GM12865 (cell line): ENCODE results near the gene BBS12.
A peak's percentile ranks its signal among the peaks of the same experiment; 100 is the strongest.

Source experiments
- DNase-seq: peaks from one replicate; pipeline ENCODE4 v3.0.0; 2010; ENCODE audit warnings: low read depth
- H3K4me3 ChIP-seq: 2 replicates; pipeline ENCODE4 v1.5.1; 2011; ENCODE audit warnings: mild to moderate bottlenecking, low read depth, low read length, control low read depth
- CTCF ChIP-seq: IDR thresholded peaks from 2 replicates; pipeline ENCODE4 v1.5.1; 2011; ENCODE audit warnings: low read length, control low read depth, low read depth, inconsistent platforms; ENCODE audit not compliant: insufficient read depth; ENCODE audit errors: missing control alignments

Gene BBS12

GRCh38 chr4:122710434-122711308, 21.8 kb upstream of the BBS12 start:
- DNase-seq: peak; percentile 64
- no peak overlapping the region for H3K4me3 ChIP-seq
- TF ChIP-seq CTCF: no peak

DNA sequence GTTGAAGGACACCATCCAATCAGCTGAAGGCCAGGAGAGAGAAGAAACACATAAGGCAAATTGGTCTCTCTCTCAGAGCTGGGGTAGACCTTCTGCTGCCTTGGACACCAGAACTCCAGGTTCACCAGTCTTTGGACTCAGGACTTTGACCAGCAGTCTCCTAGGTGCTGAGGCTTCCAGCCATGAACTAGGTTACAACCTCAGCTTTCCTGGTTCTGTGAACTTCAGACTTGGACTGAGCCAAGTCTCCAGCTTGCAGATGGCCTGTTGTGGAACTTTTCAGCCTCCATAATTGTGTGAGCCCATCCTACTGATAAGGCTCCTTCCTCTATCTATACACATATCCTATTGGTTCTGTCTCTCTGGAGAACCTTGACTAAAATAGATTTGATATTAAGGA, 20.6 kb upstream of the BBS12 start:
- no peak for DNase-seq
- no peak overlapping the region for H3K4me3 ChIP-seq

GRCh38 chr4:122712782-122713181, 19.7 kb upstream of the BBS12 start:
- TF ChIP-seq CTCF: no peak
- H3K4me3 ChIP-seq: no peak overlapping the region
- DNase-seq: no peak

More for the DNA sequence above, 20.6 kb upstream of the BBS12 start:
- no peak for TF ChIP-seq CTCF

GRCh38 chr4:122715221-122715620, 17.3 kb upstream of the BBS12 start:
- no peak overlapping the region for H3K4me3 ChIP-seq
- no peak for TF ChIP-seq CTCF
- no peak for DNase-seq

- peak; percentile 75 for DNase-seq
- TF ChIP-seq CTCF: peak; percentile 89
- H3K4me3 ChIP-seq: no peak overlapping the region
Measured at GRCh38 chr4:122716825-122717448, 15.6 kb upstream of the BBS12 start.

DNA sequence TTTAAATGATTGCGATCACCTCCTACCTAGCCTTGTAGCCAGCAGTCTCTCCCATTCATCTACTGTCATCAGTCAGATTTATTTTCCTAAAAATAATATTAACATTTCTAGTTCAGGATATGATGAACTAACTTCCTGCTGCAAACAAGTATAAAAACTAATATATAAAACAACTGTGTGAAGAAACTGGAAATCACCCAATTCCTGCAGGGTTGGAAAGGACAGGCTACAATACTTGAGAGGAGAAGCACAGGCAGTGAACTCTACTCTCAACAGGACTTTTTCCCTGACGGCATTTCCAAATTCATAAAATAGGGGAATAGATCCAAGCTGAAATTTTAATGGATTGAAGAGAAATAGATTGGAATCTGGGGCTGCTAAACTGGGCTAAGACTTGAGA, 14.2 kb upstream of the BBS12 start:
- no peak overlapping the region for H3K4me3 ChIP-seq
- TF ChIP-seq CTCF: no peak
- DNase-seq: no peak
